GM19193 (cell line): ENCODE data around the gene MMD2.

Experiments used
- POLR2A ChIP-seq: IDR thresholded peaks from 4 replicates; pipeline ENCODE4 v1.6.1; 2011; ENCODE audit not compliant: insufficient read depth, insufficient read length; ENCODE audit errors: extremely low read depth

The MMD2 gene

GRCh38 chr7:4959306-4959705 is 319 bp upstream of the MMD2 start:
- TF ChIP-seq POLR2A = no peak

GRCh38 chr7:4957847-4958476 is 1.0 kb downstream of the MMD2 start:
- no peak for TF ChIP-seq POLR2A

DNA sequence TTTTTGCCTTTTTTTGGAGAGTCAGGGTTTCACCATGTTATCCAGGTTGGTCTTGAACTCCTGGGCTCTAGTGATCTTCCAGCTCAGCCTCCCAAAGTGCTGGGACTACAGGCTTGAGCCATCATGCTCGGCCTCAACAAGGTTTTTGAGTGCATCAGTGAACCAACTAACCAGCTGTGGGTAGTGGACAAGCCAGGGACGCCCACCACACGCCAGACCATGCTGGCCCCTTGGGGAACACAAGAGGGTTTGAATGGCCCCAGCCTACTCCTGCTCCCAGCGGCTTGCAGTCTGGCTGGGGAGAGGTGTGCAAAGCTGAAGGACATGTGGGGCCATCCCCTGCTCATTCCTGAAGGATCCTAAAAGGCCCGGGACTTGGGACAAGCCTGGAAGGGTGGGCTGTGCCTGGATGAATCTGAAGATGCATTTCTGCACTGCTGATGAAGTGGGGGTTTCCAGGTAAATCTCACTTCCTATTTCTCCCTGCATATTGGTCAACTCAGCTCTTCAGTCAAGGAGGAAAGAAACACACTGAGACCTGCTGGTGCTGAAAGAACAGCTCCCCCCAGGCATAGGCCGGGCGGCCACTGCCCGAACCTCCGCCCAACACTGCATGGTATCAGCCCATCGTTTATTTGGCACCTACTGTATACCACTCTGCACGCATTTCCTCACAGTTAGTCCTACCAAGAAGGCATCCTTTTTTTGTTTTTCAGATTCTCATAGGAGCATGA is 6.9 kb downstream of the MMD2 start:
- TF ChIP-seq POLR2A = no peak

DNA sequence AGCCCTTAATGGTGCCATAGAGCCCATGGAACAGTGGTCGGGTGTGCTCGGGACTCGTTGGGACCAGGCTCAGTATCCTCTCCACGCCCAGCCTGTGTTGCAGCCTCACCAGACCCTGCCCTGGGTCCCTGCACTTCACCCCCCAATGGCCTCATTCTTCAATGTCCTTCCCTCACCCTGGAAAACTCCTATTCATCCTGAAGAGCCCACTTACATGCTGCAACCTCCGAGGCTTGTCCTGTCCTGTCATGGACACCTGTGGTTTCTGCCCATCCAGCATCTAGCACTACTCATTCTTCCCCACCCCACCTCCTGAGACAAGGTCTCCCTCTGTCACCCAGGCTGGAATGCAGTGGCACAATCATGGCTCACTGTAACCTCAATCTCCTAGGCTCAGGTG is 7.7 kb downstream of the MMD2 start:
- no peak for TF ChIP-seq POLR2A

DNA sequence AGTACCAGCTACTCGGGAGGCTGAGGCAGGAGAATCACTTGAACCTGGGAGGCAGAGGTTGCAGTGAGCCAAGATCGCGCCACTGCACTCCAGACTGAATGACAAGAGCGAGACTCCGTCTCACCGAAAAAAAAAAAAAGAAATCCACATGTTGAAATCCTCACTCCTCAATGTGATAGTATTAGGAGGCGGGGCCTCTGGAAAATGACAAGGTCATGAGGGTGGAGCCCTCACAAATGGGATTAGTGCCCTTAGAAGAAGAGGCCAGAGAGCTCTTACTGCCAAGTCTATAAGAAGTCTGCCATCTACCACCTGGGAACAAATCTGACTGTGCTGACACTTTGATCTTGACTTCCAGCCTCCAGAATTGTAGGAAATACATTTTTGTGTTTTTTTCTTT is 10.6 kb downstream of the MMD2 start:
- TF ChIP-seq POLR2A = no peak

DNA sequence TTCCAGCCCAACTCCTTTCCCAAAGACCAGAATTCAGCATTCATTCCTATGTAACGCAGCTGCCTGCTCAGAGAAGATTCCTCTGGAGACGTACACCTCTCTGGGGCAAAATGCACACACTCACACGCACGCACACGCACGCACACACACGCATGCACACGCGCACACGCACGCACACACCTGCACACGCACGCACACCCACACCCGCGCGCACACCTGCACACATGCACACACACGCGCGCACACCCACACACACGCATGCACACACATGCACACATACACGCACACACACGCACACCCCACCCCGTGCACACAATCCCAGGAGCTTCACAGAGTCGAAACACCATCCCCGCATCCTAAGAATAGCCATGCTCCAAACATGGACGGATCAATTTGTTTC is 13.0 kb downstream of the MMD2 start:
- TF ChIP-seq POLR2A = no peak

DNA sequence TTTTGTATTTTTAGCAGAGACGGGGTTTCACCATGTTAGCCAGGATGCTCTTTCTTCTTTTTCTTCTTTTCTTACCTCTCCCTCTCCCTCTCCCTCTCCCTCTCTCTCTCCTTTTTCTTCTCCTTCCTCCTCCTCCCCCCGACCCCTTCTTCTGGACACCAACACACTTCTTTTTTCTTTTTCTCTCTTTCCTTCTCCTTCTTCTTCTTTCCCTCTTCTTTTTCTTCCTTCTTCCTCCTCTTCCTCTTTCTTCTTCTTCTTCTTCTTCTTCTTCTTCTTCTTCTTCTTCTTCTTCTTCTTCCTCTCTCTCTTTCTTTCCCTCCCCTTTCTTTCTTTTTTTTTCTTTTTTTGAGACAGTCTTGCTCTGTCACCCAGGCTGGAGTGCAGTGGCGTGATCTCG is 14.0 kb downstream of the MMD2 start:
- TF ChIP-seq POLR2A = no peak

GRCh38 chr7:4943297-4943696 is 15.7 kb downstream of the MMD2 start:
- no peak for TF ChIP-seq POLR2A

GRCh38 chr7:4939971-4940728 is 18.8 kb downstream of the MMD2 start:
- TF ChIP-seq POLR2A = no peak

DNA sequence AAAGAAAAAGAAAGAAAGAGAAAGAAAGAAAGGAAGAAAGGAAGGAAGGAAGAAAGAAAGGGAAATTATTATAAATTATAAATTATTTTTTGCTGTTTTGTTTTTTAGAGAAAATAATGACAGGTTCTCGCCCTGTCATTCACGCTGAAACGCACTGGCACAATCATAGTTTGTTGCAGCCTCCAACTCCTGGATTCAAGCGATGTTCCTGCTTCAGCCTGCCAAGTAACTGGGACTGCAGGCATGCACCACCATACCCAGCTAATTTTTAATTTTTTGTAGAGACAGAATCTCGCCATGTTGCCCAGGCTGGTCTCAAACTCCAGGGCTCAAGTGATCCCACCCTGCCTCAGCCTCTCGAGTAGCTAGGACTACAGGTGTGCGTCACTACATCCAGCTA is 21.6 kb downstream of the MMD2 start:
- no peak for TF ChIP-seq POLR2A

DNA sequence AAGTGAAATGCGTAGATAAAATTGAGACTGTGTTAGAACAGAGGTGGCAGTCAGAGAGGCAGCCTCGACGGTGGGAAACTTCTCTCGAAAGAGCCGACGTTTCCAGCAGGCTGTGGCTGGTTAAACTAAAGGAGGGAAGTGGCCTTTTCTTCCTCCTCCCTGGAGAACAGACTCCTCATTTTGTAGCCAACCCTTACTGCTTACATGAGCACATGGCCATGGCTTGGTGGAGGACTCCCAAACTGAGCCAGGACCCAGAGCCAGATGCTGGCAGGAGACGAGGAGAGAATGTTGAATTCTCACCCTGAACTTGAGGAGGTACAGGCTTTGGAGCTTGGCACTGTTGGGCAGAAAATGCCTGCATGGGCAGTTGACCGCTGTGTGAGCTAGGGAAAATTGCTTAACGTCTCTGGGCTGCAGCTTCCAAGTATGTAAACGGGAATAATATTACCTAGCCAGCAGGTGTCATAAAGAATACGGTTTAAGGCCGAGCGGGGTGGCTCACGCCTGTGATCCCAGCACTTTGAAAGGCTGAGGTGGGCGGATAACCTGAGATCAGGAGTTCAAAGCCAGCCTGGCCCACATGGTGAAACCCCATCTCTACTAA is 24.5 kb downstream of the MMD2 start:
- no peak for TF ChIP-seq POLR2A

GRCh38 chr7:4931943-4932342 is 27.0 kb downstream of the MMD2 start:
- no peak for TF ChIP-seq POLR2A

- TF ChIP-seq POLR2A = no peak
Observed at GRCh38 chr7:4929005-4929404, 30.0 kb downstream of the MMD2 start.

GRCh38 chr7:4928445-4928844 is 30.5 kb downstream of the MMD2 start:
- no peak for TF ChIP-seq POLR2A

- no peak for TF ChIP-seq POLR2A
Observed at GRCh38 chr7:4919969-4920766, 38.8 kb downstream of the MMD2 start.

DNA sequence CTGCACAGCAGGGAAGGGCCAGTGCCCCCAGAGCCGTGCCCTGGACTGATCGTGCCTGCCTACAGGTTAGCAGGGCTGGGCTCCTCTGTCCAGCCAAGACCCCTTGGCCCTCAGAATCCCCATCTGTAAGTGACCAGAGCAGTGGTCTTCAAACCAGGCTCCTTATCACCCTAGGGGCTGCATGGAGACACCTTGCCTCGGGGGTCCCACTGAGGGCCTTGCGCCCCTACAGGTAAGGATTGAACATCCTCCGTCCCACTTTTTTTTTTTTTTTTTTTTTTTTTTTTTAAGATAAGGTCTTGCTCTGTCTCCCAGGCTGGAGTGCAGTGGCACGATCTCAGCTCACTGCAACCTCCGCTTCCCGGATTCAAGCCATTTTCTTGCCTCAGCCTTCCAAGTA is 42.9 kb downstream of the MMD2 start:
- TF ChIP-seq POLR2A = no peak
